A549 treated with Hydrocortisone at 1 μM for 4 hours (cell line): Measurements from ENCODE around the gene FBXL12. TPM values are rescaled to one million over a fixed set of nuclear protein-coding genes. Genes with fewer than 3 reads are reported as not detected.

ENCODE experiments used
- total RNA-seq: library from RNA; stranded (reverse); fragments of 200-300 nt; extraction: Qiagen RNA extraction; gene quantifications from 5 replicates; pipeline ENCODE4 v1.2.3, GENCODE V29; 2022

FBXL12 gene
- total RNA-seq: 13.5 to 14.4 TPM (median 14.1 TPM) in 5 replicates

DNA sequence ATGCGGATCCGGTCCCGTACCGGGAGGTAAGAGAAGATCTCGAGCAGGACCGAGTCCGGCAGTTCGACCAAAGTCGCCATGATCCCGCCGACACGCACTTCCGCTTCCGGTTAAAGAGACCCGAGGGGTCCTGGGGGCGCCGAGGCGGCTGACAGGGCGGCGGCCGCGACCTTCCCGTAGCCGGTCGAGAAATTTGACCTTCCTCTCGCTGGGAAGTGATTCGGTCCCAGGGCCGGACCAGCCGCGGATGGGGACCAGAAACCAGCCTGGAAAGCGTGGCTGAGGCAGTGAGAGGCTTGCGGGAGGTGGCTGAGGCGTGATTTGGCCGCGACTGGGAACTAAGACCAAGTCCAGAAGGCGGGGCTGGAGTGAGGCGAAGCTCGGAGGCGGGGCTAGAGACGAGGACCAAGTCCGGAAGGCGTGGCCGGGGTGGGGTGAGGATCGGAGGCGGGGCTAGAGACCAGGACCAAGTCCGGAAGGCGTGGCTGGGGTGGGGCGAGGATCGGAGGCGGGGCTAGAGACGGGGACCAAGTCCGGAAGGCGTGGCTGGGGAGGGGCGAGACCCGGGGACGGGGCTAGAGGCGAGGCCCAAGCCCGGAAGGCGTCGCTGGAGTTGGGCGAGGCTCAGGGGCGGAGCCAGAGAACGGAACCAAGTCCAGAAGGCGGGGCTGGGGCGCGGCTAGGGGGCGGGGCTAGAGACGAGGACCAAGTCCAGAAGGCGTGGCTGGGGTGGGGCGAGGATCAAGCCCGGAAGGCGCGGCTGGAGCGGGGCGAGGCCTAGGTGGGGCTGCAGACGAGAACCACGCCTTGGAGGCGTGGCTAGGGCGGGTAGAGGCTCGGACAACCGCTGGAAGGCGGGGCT, at the start of gene FBXL12:
Gene FBXL12 (minus strand): TSS at position 346 of the 862 bp plus-strand sequence. CDS start 266 bp downstream, at position 80.

DNA sequence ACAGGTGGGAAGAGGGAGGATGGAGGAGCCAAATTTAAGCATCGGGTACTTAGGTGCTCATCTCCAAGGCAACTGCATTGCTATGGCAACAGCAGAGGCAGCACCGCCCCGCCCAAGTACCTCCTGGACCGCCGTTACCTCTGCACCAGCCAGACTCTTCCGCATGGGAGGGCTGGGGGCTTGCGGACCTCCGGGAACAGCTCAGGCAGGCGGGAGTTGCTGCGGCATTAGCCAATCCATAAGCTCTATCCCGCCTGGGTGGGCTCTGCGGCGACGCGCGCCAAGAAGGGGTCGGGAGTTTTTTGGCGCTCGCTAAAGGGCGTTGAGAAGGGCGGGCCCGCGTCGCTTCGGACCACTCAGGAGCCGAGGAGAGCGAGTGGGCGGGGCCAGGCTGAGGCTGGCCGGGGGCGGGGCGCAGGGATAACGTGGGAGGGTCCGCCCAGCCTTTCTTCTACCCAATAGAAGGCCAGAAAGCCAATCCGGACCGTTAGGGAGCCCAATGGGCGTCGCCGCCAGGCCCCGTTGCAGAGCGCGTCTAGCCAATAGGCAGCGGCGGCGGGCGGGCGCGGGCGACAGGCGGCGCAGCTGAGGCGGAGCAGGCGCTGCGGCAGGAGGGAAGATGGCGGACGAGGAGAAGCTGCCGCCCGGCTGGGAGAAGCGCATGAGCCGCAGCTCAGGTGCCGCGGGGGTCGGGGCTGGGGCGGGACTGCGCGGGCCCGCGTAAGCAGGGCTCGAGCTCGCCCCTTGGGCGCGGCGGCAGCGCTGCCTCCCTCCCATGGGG, 16.0 kb upstream of the FBXL12 start, which contains the start of gene PIN1:
Gene PIN1 (plus strand): TSS at position 593 of the 781 bp plus-strand sequence. CDS start 27 bp downstream, at position 620.

GRCh38 chr19:9827289-9828238, 8.7 kb upstream of the FBXL12 start, which contains the start of gene UBL5:
UBL5 (plus strand) TSS chr19:9827918; CDS start chr19:9828338, 420 bp downstream.

DNA sequence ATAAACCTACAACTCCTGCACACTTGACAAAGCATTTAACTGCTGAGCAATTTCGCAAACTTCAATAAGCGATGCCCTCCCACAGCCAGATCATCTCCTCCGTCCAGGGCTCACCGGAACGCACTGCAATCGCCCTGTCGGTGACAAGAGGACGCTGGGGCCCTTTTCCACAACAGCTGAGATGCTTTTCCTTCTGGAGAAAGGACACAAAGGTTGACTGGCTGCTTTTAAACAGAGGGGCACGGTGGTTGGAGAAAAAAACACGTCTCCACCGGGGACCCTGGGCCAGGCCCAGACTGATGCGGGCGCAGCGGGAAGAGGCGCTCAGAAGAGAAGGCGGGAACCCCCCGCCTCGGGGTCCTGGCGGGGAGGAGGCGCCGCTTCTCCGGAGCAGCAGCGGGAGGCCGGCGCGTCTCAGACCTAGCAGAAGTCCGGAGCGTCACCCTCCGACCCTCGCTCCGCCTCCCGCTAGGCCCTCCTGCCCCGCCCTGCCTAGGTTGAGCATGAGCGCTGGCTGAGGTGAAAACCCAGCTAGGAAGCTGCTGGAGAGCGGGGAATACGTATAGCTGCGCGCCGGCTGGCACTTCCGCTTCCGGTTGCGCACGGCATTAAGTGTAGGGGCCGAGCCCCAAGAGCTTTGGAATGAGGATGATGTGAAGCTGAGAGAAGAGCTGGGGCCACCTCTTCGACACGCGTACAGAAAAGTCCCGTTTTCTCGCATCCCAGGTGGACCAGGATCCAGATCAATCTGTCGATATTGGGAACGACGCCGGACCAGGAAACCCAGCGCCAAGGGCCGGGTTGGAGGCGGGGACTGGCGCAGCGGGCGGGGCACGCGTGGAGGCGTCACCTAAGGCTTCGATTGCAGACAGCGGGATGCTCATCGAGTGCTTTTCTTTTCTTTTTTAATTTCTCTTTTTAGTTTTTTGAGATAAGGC, 50.4 kb downstream of the FBXL12 start, which contains the start of gene ZNF846:
Gene ZNF846 (minus strand): TSS at position 564 of the 938 bp plus-strand sequence. CDS start 3,788 bp downstream, outside the sequence.

Other genes starting within 250 kb of the FBXL12 start
- gene ZNF121, start 234.6 kb downstream of the FBXL12 start, total RNA-seq: 3.0 to 4.5 TPM (median 3.0 TPM) in 5 replicates
- gene ZNF561, start 197.8 kb downstream of the FBXL12 start, total RNA-seq: 7.5 to 17.1 TPM (median 8.7 TPM) in 5 replicates
- 5.2 to 9.3 TPM (median 5.9 TPM) in 5 replicates for gene ZNF562, start 144.0 kb downstream of the FBXL12 start, total RNA-seq
- gene ZNF846, start 50.3 kb downstream of the FBXL12 start, total RNA-seq: 1.1 to 1.5 TPM (median 1.3 TPM) in 5 replicates
- 389 to 450 TPM (median 420 TPM) in 5 replicates for gene UBL5, start 8.8 kb upstream of the FBXL12 start, total RNA-seq
- 56.2 to 80.8 TPM (median 76.5 TPM) in 5 replicates for gene PIN1, start 16.2 kb upstream of the FBXL12 start, total RNA-seq
- 9.9 to 11.6 TPM (median 10.7 TPM) in 5 replicates for gene OLFM2, start 117.4 kb upstream of the FBXL12 start, total RNA-seq
- 2.7 to 4.3 TPM (median 3.0 TPM) in 5 replicates for gene COL5A3, start 191.4 kb upstream of the FBXL12 start, total RNA-seq
- 0.09 to 0.44 TPM (median 0.21 TPM) in 5 replicates for gene RDH8, start 194.4 kb upstream of the FBXL12 start, total RNA-seq